Smooth muscle cell (in vitro differentiated cells): Measurements from ENCODE around the gene PFKFB2. TPM values are rescaled to one million over a fixed set of nuclear protein-coding genes. Genes with fewer than 3 reads are reported as not detected.

Experiments
- DNase-seq: peaks from one replicate; lab custom pipeline; 2025; ENCODE audit not compliant: unreplicated experiment; lab: John Stamatoyannopoulos, UW
- H2AFZ ChIP-seq: fragments of 200-600 bp; sonication (generic); 2 replicates; pipeline ENCODE4 v1.6.0; 2016; ENCODE audit warnings: antibody characterized with exemption, low read depth, mild to moderate bottlenecking
- H3F3A ChIP-seq: fragments of 200-600 bp; sonication (generic); 2 replicates; pipeline ENCODE4 v1.6.0; 2017; ENCODE audit warnings: antibody characterized with exemption, low read depth
- H3K27ac ChIP-seq: fragments of 200-600 bp; sonication (generic); 2 replicates; pipeline ENCODE4 v1.5.1; 2016; ENCODE audit warnings: low read depth, mild to moderate bottlenecking
- H3K27me3 ChIP-seq: fragments of 200-600 bp; sonication (generic); 2 replicates; pipeline ENCODE4 v1.6.1; 2016; ENCODE audit warnings: low read depth, mild to moderate bottlenecking
- H3K36me3 ChIP-seq: fragments of 200-600 bp; sonication (generic); 2 replicates; pipeline ENCODE4 v1.5.1; 2016; ENCODE audit warnings: low read depth
- H3K4me1 ChIP-seq: fragments of 200-600 bp; sonication (generic); 2 replicates; pipeline ENCODE4 v1.5.1; 2016; ENCODE audit warnings: low read depth
- H3K4me2 ChIP-seq: fragments of 200-600 bp; sonication (generic); 2 replicates; pipeline ENCODE4 v1.6.0; 2016; ENCODE audit warnings: mild to moderate bottlenecking
- H3K4me3 ChIP-seq: fragments of 200-600 bp; sonication (generic); 2 replicates; pipeline ENCODE4 v1.5.1; 2016; ENCODE audit warnings: mild to moderate bottlenecking
- H3K79me2 ChIP-seq: fragments of 200-600 bp; sonication (generic); 2 replicates; pipeline ENCODE4 v1.6.0; 2016; ENCODE audit warnings: low read depth, mild to moderate bottlenecking
- H3K9ac ChIP-seq: fragments of 200-600 bp; sonication (generic); 2 replicates; pipeline ENCODE4 v1.6.0; 2016; ENCODE audit warnings: low read depth
- H3K9me3 ChIP-seq: fragments of 200-600 bp; sonication (generic); replicated peaks from 2 replicates; pipeline ENCODE4 v1.5.1; 2016; ENCODE audit warnings: low read depth
- H4K20me1 ChIP-seq: fragments of 200-600 bp; sonication (generic); 2 replicates; pipeline ENCODE4 v1.6.0; 2016; ENCODE audit warnings: low read depth
- CTCF ChIP-seq: fragments of 200-600 bp; sonication (generic); IDR thresholded peaks from 2 replicates; pipeline ENCODE4 v1.5.1; 2017; ENCODE audit warnings: borderline replicate concordance, mild to moderate bottlenecking, antibody characterized with exemption; ENCODE audit not compliant: insufficient read depth, poor library complexity, severe bottlenecking
- WGBS: methylation state at CpG from one replicate; pipeline ENCODE4 v1.1.7; 2016; ENCODE audit warnings: low lambda C conversion rate; 5-methylcytosine and 5-hydroxymethylcytosine counted together
- polyA plus RNA-seq: library from polyadenylated mRNA; unstranded; fragments of >200 nt; fragmentation: Nextera tagmentation; extraction: Ambion mirVana; gene quantifications from 2 replicates; pipeline ENCODE4 v1.2.1, GENCODE V29; 2016
- total RNA-seq: library from RNA; depleted of rRNA; stranded (reverse); fragments of >200 nt; gene quantifications from 2 replicates; pipeline ENCODE4 v1.2.3, GENCODE V29; 2014

Gene PFKFB2
- total and polyA plus RNA-seq, 2 experiments from 2014 or later: 5.0 to 9.8 TPM

- Histone ChIP-seq H2AFZ (no peak overlapping the region), H3K36me3 (peaks cover 6% of the 10 kb centered on the region), H3K9me3 (no peaks in the 10 kb centered on the region), H3K4me2 (no peak overlapping the region), H4K20me1 (no peaks in the 10 kb centered on the region), H3F3A (no peaks in the 10 kb centered on the region), H3K9ac (no peak overlapping the region), H3K4me3 (no peak overlapping the region), H3K27ac (no peak overlapping the region), H3K4me1 (no peaks in the 10 kb centered on the region), H3K79me2 (no peaks in the 10 kb centered on the region), H3K27me3 (no peaks in the 10 kb centered on the region)
- 98% methylated on average over 8 of the region's 8 CpGs for WGBS
- DNase-seq: no peak
- TF ChIP-seq CTCF: no peak
Observed at GRCh38 chr1:207064561-207064960, 11.5 kb downstream of the PFKFB2 start.

- Histone ChIP-seq H3K9me3 (no peaks in the 10 kb centered on the region), H3K4me1 (no peaks in the 10 kb centered on the region), H3K79me2 (no peaks in the 10 kb centered on the region), H3K4me3 (no peak overlapping the region), H3K27me3 (no peaks in the 10 kb centered on the region), H3K9ac (no peak overlapping the region), H3K36me3 (peaks cover 6% of the 10 kb centered on the region), H3K4me2 (no peak overlapping the region), H3K27ac (no peak overlapping the region), H3F3A (no peaks in the 10 kb centered on the region), H2AFZ (no peak overlapping the region), H4K20me1 (no peaks in the 10 kb centered on the region)
- no peak for DNase-seq
- WGBS: 90% methylated on average over 3 of the region's 3 CpGs
- no peak for TF ChIP-seq CTCF
Observed at GRCh38 chr1:207067185-207067584, 14.1 kb downstream of the PFKFB2 start.

GRCh38 chr1:207067665-207068064 lies 14.6 kb downstream of the PFKFB2 start:
- no peak for TF ChIP-seq CTCF
- H3K9me3 ChIP-seq: no peaks in the 10 kb centered on the region
- no peak overlapping the region for H3K4me2 ChIP-seq
- no peak overlapping the region for H3K27ac ChIP-seq
- H3K4me1 ChIP-seq: no peaks in the 10 kb centered on the region
- no peak overlapping the region for H3K9ac ChIP-seq
- no peaks in the 10 kb centered on the region for H3K27me3 ChIP-seq
- no peak overlapping the region for H2AFZ ChIP-seq
- 95% methylated on average over 5 of the region's 5 CpGs for WGBS
- H3K36me3 ChIP-seq: peaks cover 6% of the 10 kb centered on the region
- no peaks in the 10 kb centered on the region for H4K20me1 ChIP-seq
- H3K79me2 ChIP-seq: no peaks in the 10 kb centered on the region
- H3K4me3 ChIP-seq: no peak overlapping the region
- no peaks in the 10 kb centered on the region for H3F3A ChIP-seq
- no peak for DNase-seq

- Histone ChIP-seq H3K9ac (no peak overlapping the region), H3K4me1 (no peaks in the 10 kb centered on the region), H3K36me3 (peaks cover 6% of the 10 kb centered on the region), H3K27me3 (no peaks in the 10 kb centered on the region), H3K9me3 (no peaks in the 10 kb centered on the region), H3K4me3 (no peak overlapping the region), H4K20me1 (no peaks in the 10 kb centered on the region), H3K4me2 (no peak overlapping the region), H3F3A (no peaks in the 10 kb centered on the region), H2AFZ (no peak overlapping the region), H3K27ac (no peak overlapping the region), H3K79me2 (no peaks in the 10 kb centered on the region)
- TF ChIP-seq CTCF: no peak
- DNase-seq: no peak
- 87% methylated on average over 3 of the region's 3 CpGs for WGBS
Observed at GRCh38 chr1:207069061-207069460, 16.0 kb downstream of the PFKFB2 start.
